DOHH2 (cell line): Measurements from ENCODE around the gene NIPBL.

Experiments
- H3F3A ChIP-seq: fragments of 200-600 bp; sonication (generic), shearing (Covaris generic); 2 replicates; pipeline ENCODE4 v1.6.0; 2016; ENCODE audit warnings: antibody characterized with exemption, mild to moderate bottlenecking; ENCODE audit not compliant: control insufficient read depth, insufficient read depth
- H3K27ac ChIP-seq: fragments of 200-600 bp; sonication (generic); 2 replicates; pipeline ENCODE4 v1.5.1; 2014; ENCODE audit warnings: low read depth, mild to moderate bottlenecking, low read length, moderate library complexity
- H3K27me3 ChIP-seq: fragments of 200-600 bp; sonication (generic); 2 replicates; pipeline ENCODE4 v1.6.1; 2014; ENCODE audit warnings: mild to moderate bottlenecking, low read length, mixed read lengths; ENCODE audit not compliant: control insufficient read depth
- H3K36me3 ChIP-seq: fragments of 200-600 bp; sonication (generic); 2 replicates; pipeline ENCODE4 v1.6.1; 2014; ENCODE audit warnings: mild to moderate bottlenecking, low read length, moderate library complexity, mixed read lengths; ENCODE audit not compliant: control insufficient read depth
- H3K4me1 ChIP-seq: fragments of 200-600 bp; sonication (generic); 2 replicates; pipeline ENCODE4 v1.6.1; 2014; ENCODE audit warnings: mild to moderate bottlenecking, low read length, mixed read lengths; ENCODE audit not compliant: control insufficient read depth
- H3K4me2 ChIP-seq: fragments of 200-600 bp; sonication (generic); 2 replicates; pipeline ENCODE4 v1.6.0; 2014; ENCODE audit warnings: mild to moderate bottlenecking, low read length, moderate library complexity
- H3K4me3 ChIP-seq: fragments of 200-600 bp; sonication (generic); 2 replicates; pipeline ENCODE4 v1.5.1; 2014; ENCODE audit warnings: mild to moderate bottlenecking, low read length, mixed read lengths
- H3K79me2 ChIP-seq: fragments of 200-600 bp; sonication (generic); 2 replicates; pipeline ENCODE4 v1.6.1; 2014; ENCODE audit warnings: mild to moderate bottlenecking, low read length, mixed read lengths; ENCODE audit not compliant: control insufficient read depth
- H3K9me2 ChIP-seq: fragments of 200-600 bp; sonication (generic); replicated peaks from 2 replicates; pipeline ENCODE4 v1.6.1; 2014; ENCODE audit warnings: mild to moderate bottlenecking, low read length, mixed read lengths; ENCODE audit not compliant: control insufficient read depth
- H3K9me3 ChIP-seq: fragments of 200-600 bp; sonication (generic); 2 replicates; pipeline ENCODE4 v1.6.1; 2014; ENCODE audit warnings: antibody characterized with exemption, low read length, mixed read lengths; ENCODE audit not compliant: control insufficient read depth, insufficient read depth
- H4K20me1 ChIP-seq: fragments of 200-600 bp; sonication (generic); 2 replicates; pipeline ENCODE4 v1.6.0; 2014; ENCODE audit warnings: low read depth, mild to moderate bottlenecking, antibody characterized with exemption, low read length, moderate library complexity; ENCODE audit not compliant: control insufficient read depth, insufficient read depth
- EZH2phosphoT487 ChIP-seq: fragments of 200-600 bp; sonication (generic); IDR thresholded peaks from 2 replicates; pipeline ENCODE4 v1.6.1; 2017; ENCODE audit warnings: borderline replicate concordance, mild to moderate bottlenecking, antibody characterized with exemption, low read length, moderate library complexity, mixed read lengths
- TF ChIP-seq, protein P1 (sequence below): fragments of 200-600 bp; sonication (generic); IDR thresholded peaks from one replicate; pipeline ENCODE4 v1.5.1; 2014; ENCODE audit warnings: antibody characterized with exemption, mild to moderate bottlenecking, low read depth, low read length; ENCODE audit not compliant: poor library complexity, severe bottlenecking

The NIPBL gene

DNA sequence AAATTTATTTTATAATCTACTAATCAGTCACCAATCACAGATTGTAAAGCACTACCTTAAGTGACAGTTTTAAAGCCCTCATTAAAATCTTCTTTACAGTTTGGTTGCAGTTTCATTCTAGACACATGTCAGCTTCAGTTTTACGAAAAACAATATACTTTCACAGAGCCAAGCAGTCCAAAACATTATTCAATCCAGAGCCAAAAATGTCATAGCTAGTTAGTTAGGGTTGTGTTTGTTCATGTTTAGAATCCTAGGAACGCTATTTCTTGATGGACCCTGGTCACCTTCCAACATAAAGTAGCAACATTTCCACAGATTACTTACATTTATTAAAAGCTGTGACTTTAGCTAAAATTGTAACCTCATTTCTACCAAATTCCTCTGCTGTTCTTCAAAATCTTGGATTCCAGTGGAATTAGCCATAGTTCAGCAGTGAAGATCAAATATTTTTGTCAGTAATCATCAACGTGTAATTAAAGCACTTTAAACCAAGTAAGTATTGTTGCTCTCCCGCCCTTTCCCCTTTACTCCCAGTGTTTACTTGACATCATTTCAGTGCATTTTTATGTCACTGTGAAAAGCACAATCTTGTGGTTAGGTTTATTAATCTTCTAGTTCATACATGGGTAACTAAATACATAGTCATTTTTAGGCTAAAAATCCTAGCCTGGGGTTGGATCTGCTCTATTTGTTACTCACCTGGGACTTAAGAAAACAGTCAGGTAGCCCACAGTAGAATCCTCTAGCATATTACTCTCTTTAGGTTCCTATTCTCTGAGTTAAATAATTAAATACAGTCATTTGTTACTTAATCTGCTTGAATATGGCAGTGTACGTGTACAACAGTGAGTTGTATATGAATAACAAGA lies 74.3 kb downstream of the NIPBL start:
- H3K4me2 ChIP-seq: no peak overlapping the region
- H3K4me3 ChIP-seq: no peak overlapping the region
- no peaks in the 10 kb centered on the region for H3K9me2 ChIP-seq
- H3K27ac ChIP-seq: no peak overlapping the region
- H3K9me3 ChIP-seq: no peaks in the 10 kb centered on the region
- TF ChIP-seq, protein P1, sequence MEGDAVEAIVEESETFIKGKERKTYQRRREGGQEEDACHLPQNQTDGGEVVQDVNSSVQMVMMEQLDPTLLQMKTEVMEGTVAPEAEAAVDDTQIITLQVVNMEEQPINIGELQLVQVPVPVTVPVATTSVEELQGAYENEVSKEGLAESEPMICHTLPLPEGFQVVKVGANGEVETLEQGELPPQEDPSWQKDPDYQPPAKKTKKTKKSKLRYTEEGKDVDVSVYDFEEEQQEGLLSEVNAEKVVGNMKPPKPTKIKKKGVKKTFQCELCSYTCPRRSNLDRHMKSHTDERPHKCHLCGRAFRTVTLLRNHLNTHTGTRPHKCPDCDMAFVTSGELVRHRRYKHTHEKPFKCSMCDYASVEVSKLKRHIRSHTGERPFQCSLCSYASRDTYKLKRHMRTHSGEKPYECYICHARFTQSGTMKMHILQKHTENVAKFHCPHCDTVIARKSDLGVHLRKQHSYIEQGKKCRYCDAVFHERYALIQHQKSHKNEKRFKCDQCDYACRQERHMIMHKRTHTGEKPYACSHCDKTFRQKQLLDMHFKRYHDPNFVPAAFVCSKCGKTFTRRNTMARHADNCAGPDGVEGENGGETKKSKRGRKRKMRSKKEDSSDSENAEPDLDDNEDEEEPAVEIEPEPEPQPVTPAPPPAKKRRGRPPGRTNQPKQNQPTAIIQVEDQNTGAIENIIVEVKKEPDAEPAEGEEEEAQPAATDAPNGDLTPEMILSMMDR: no peak
- TF ChIP-seq EZH2phosphoT487: no peak
- peaks cover 91% of the 10 kb centered on the region for H3K79me2 ChIP-seq
- no peaks in the 10 kb centered on the region for H3F3A ChIP-seq
- peaks cover 16% of the 10 kb centered on the region for H3K4me1 ChIP-seq
- H3K36me3 ChIP-seq: peaks cover 10% of the 10 kb centered on the region
- peaks cover 16% of the 10 kb centered on the region for H4K20me1 ChIP-seq
- no peaks in the 10 kb centered on the region for H3K27me3 ChIP-seq

DNA sequence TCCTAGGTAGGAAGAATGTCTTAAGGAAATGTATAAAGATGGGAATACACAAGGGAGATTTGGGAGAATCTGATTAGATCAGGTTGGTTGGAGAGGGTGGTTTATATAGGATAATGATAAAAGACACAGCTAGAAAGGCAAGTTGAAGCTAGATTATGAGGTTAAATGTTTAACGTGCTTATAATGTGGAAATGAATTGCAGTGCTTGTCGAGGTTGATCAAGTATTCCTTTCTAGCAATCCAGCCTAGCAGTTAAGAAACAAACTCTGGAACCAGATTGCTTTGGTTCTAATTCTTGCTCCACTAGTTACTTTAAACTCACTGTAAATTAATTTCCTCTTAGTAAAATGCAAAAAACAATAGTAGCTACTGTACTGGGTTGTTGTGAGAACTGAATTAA lies 76.5 kb downstream of the NIPBL start:
- peaks cover 19% of the 10 kb centered on the region for H3K36me3 ChIP-seq
- no peaks in the 10 kb centered on the region for H3K9me3 ChIP-seq
- H3K27ac ChIP-seq: no peak overlapping the region
- no peak overlapping the region for H3K4me3 ChIP-seq
- H3K4me1 ChIP-seq: peaks cover 16% of the 10 kb centered on the region
- peaks cover 9% of the 10 kb centered on the region; the same call in 1 of the 2 replicates for H4K20me1 ChIP-seq
- H3K27me3 ChIP-seq: no peaks in the 10 kb centered on the region
- no peak overlapping the region for H3K4me2 ChIP-seq
- TF ChIP-seq, protein P1: no peak
- TF ChIP-seq EZH2phosphoT487: no peak
- H3F3A ChIP-seq: no peaks in the 10 kb centered on the region
- peaks cover 71% of the 10 kb centered on the region for H3K79me2 ChIP-seq
- no peaks in the 10 kb centered on the region for H3K9me2 ChIP-seq

DNA sequence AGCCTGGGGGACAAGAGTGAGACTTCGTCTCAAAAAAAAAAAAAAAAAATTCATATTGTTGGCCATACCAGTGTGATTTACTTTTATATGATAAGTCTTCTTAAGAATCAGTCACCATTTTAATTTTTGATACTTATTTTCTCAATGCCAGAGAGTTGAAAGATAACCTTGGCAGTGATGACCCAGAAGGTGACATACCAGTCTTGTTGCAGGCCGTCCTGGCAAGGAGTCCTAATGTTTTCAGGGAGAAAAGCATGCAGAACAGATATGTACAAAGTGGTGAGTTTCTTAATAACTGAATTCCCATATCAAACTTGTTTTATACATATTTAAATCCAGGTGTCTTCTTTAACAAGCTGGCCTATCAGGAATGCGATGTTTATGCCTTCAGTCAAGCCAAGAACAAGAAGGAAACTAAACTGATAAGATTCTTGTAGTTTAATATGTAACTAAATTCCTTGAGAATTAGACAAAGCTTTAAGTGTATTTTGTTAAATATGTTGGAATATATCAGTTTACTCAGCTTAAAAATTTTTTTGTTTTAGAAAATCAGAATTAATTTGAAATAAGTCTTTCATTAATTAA lies 81.5 kb downstream of the NIPBL start:
- TF ChIP-seq, protein P1: no peak
- no peak for TF ChIP-seq EZH2phosphoT487
- Histone ChIP-seq H3K27ac (no peak overlapping the region), H3K4me2 (no peak overlapping the region)

More for the DNA sequence above, 81.5 kb downstream of the NIPBL start:
- Histone ChIP-seq H3K9me2 (no peaks in the 10 kb centered on the region), H4K20me1 (peaks cover 3% of the 10 kb centered on the region; the same call in 1 of the 2 replicates), H3K27me3 (no peaks in the 10 kb centered on the region), H3K4me1 (no peaks in the 10 kb centered on the region), H3K36me3 (peaks cover 47% of the 10 kb centered on the region), H3K9me3 (no peaks in the 10 kb centered on the region), H3K79me2 (peaks cover 21% of the 10 kb centered on the region), H3K4me3 (no peak overlapping the region), H3F3A (no peaks in the 10 kb centered on the region)
